NCI-H2107 treated with DMSO at 0.1 percent for 48 hours (cell line): ENCODE results near the gene CSMD2.

Experiments used
- DNase-seq: peaks from one replicate; lab custom pipeline; 2025; ENCODE audit not compliant: unreplicated experiment; lab: John Stamatoyannopoulos, UW

CSMD2 gene

GRCh38 chr1:33768106-33768505, 396.9 kb downstream of the CSMD2 start:
- DNase-seq = no peak

- DNase-seq = no peak
Observed at GRCh38 chr1:33764149-33764548, 400.9 kb downstream of the CSMD2 start.

DNA sequence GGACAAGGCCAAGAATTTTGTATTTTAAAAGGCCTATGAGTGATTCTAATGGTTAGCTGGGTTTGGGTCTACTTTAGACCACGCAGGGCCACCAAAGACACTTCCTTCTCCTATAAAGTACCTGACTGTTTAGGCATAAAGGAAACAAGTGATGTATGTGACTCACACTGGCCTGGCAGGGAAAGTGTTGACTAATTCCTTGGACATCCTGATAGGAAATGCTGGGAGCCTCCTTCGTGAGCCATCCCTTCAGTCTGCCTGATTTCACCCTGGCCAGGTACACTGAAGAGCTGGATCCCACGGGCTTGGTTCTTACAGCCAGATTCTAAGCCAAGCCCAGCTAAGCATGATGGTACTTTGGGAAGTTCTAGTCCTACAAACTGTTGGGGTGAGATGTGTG, 401.6 kb downstream of the CSMD2 start:
- DNase-seq = no peak

DNA sequence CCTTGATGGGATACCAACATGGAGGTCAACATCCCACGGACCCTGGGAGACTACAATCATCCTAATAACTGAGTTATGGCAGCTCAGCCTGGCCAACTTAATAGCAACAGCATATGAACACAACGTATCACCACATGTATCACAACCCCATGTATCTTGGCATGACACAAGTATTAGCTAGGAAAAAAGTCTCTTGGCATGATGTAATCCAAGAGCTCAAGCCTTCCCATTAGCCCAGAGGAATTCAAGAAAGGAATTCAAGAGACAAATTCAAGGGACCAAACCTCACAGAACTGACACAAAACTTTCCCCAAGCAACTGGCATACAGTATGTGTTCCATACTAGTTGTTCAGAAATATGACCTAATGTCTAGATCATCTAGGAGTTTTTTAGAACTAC, 402.1 kb downstream of the CSMD2 start:
- DNase-seq = no peak

GRCh38 chr1:33762109-33762830, 402.8 kb downstream of the CSMD2 start:
- DNase-seq = no peak

DNA sequence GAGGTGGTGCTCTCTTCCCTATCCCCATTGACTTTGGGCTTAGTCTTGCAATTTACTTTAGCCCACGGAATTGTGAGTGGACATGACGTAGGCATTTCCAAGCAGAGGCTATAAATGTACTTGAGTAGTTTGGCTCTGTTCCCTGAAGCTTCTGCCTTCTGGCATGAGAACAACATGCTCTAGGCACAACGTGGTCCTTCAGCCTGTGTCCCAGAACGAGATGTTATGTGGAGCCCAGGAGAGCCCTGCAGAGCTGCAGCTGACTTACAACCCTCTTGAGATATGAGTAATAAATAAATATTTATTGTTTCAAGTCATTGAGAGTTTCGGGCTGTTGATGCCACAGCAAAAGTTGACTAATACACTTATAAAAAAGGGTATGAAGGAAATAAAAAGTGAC, 406.3 kb downstream of the CSMD2 start:
- no peak for DNase-seq

GRCh38 chr1:33753087-33753856, 411.8 kb downstream of the CSMD2 start:
- no peak for DNase-seq

DNA sequence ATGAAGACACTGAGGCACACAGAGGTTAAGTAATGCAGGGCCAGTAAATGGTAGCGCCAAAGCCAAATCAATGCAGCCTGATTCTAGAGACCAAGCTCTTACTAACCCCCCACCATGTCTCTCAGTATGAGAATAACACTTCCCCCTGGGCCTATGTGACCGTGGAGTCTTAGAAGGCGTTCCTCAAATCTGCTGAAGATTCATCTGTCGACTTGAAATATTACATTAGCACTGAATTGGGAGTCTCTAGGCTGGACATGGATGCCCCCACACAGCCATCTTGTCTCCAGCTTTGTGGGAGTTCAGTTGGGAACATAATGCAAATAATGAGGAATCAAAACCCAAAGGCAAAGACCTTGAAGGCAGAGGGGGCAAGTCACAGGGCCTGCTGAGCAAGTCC, 419.1 kb downstream of the CSMD2 start:
- DNase-seq = no peak

- DNase-seq = no peak
Observed at GRCh38 chr1:33743221-33743998, 421.6 kb downstream of the CSMD2 start.

DNA sequence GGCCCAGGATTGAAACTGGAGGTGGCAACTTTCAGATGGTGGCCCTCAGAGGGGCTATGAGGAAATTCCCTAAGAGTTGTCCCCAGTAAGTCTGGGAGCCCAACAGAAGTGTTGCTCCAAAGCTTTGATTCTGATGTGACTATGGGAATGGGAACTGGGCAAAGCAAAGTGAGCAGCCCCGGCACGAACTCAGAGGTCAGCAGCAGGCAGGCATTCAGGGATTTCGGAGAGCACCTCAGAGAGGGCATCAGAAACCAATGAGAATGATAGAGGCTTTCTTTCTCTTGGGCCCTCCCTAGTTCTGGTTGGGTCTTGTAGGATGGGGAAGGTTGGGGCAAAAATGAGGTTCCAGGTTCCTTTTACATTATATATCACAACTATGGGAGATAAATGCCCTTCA, 422.4 kb downstream of the CSMD2 start:
- DNase-seq = no peak

GRCh38 chr1:33741749-33742148, 423.3 kb downstream of the CSMD2 start:
- DNase-seq = no peak

DNA sequence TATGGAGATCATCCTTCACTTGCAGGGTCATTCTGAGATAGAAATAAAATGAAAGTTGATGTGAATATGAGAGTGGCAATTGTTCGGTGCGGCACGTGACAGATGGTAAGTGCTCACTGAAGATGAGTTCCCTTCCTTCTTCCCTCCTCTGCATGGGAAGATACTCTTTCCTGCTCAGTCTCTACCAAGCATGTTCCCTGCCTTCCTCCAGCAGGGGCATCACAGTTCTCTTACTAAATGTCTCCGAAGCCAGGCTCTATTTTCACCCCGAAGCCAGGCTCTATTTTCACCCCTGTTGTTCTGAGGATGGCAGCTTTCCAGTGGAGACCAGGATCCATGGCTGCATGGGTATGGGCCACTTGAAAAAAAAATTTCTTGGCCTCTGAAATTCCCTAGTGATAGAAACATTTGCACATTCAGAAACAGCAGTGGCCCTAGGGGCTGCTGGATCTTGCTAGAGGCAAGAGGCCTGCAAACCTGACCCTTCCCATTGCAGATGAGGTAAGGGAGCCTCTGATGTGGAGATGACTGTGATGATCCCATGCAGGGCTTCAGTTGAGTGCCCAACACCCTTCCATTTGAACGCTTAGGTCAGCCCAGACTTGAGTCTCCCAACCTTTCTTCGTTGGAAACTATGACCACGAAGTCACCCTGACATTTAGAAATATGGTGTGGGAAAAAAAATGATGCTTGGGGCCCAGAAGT, 424.8 kb downstream of the CSMD2 start:
- no peak for DNase-seq

DNA sequence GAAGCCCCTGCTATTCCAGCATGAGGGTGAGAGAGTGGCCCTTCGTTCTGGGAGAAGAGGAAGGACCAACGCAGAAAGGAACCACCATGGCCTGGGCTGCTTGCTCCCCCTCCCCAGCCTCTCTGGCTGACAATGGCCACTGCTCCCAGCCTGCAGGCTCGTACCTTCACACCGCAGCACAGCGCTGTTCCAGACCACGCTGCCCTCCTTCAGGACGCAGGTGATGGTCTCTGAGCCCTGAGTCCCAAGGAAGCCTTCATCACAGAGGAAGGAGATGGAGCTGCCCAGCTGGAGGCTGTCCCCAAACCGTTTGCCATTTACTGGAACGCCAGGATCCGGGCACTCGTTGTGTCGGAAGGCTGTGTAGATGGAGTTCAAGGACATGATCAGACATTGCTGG, 426.1 kb downstream of the CSMD2 start:
- no peak for DNase-seq

DNA sequence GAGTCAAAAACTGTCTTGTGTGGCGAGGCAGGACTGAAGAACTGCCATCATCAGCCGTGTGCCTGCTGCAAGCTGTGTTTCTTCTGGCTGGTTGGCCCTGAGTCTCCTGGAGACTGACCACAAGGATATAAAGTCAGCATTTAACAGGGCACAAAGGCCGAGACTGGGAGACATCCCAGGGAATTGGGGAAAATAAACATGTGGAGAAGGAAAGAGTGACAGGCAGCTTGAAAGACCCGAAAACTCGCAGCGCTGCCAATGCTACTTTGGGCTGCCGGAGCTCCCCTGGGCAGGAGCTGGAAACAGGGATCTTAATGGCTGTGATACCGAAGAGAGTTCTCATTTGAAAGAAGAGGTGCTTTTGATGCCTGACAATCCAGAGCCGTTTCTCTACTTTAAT, 426.5 kb downstream of the CSMD2 start:
- no peak for DNase-seq

DNA sequence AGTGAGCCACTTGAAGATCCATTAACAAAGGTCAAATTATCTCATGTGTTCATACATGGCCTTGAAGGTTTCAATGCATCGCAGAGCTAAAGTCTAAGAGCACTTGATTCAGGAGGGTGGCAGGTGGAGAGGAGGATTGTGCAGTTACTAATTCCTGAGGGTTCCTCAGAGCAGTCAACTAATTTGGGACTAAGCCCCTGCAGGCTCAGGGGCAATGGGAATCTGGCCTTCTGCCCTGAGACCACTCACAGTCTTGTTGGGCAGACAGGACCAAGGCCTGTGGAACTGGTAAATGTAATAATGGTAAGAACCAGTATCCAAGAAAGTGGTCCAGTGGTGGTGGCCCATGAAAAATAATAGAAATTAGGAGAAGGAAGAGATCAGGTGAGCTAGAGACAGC, 428.5 kb downstream of the CSMD2 start:
- DNase-seq = no peak

DNA sequence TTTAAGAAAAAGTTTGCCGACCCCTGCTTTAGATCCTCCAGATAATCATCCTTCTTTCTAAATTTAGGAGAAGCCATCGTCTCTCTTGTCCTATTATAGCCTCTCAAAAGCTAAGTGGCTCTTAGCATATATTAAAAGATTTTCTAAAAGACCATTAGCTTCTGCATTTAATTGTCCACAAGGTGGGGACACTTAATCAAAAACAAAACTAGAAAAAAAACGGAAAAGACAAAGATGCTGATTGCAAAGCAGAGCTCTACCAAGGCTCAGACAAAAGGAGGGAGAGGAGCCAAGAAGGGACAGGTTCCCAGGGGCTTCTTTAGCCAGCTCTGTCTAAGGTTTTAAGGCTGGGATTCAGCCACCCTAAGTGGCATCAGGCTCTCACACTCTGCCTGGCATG, 429.4 kb downstream of the CSMD2 start:
- no peak for DNase-seq

DNA sequence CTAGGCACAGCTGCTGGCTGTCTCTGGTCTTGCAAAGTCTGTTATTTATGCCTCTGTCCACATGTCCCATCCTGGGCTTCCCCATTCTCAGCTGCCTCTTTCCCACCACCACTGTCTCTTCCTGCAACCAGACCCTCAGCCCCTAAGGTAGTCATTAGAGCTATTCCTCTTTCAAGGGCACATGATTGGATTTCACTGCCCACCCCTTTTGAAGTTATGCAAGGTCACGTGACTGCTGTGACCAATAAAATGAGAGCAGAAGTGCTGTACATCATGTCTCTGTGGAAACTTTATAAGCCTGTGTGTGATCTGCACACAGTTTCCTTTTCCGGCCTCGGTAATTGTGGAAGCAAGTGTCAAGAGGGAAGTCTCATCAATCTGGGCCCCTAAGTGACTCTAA, 437.7 kb downstream of the CSMD2 start:
- no peak for DNase-seq

DNA sequence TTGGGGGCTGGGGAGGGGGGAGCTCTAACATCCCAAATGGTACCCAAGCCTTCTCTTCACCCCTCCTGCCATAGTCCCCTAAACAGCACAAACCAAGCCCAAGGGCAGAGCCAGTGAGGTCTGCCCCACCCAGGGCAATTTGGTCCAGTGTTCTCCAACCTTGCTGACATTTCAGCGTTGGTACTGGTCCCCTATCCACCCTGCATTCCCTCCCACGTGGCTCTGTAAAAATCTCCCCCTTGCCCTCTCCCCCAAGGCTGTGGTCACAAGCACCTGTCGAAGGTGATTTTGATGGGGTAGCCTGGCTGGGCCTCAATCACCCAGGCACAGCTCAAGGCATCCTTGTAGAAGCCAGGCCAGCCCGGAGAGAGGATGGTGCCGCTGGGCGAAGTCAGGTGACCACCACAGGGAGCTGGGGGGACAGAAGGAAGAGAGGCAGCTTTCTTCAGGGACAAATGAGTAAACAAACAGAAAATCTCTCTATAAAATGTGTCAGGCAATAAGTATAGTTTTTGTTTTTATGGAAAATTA, 438.7 kb downstream of the CSMD2 start:
- no peak for DNase-seq

- no peak for DNase-seq
Observed at GRCh38 chr1:33725556-33726160, 439.4 kb downstream of the CSMD2 start.

GRCh38 chr1:33725037-33725436, 440.0 kb downstream of the CSMD2 start:
- DNase-seq = no peak

- no peak for DNase-seq
Observed at GRCh38 chr1:33724348-33724747, 440.7 kb downstream of the CSMD2 start.
